HG03097 (cell line): Measurements from ENCODE around the gene OR51T1.

Source experiments
- ATAC-seq: cut with Tn5 transposase; IDR thresholded peaks from one replicate; pipeline ENCODE4 v1.9.1; 2021; ENCODE audit not compliant: unreplicated experiment, low FRiP score

OR51T1 gene

GRCh38 chr11:4924239-4924638 lies 42.5 kb downstream of the OR51T1 start, which contains the start of gene OR51G1:
Gene OR51G1 (minus strand): TSS chr11:4924339. CDS start chr11:4924339, 0 bp downstream.
- no peak for ATAC-seq

- ATAC-seq: no peak
Observed at GRCh38 chr11:4926608-4927007, 44.9 kb downstream of the OR51T1 start.
